IMR-90 (cell line): ENCODE results near the gene P4HA3. TPM values are rescaled to one million over a fixed set of nuclear protein-coding genes. Genes with fewer than 3 reads are reported as not detected.

Experiments
- ATAC-seq: fragments of 200-7000 bp; cut with Tn5 transposase; 2 replicates; pipeline ENCODE4 v1.9.1; 2020; ENCODE audit warnings: low read depth, mild to moderate bottlenecking, moderate library complexity
- BruUV-seq: library from RNA; stranded (reverse); fragments of 400-500 nt; replicated peaks from 2 replicates; lab custom pipeline; 2021; lab: Mats Ljungman, UMichigan
- CTCF ChIA-PET: fragments of 300-600 bp; formaldehyde crosslinking; extraction: SDS; loops from one replicate; lab custom pipeline; 2021; ENCODE audit warnings: antibody characterized with exemption; lab: Yijun Ruan, JAX
- POLR2A ChIA-PET: fragments of 300-600 bp; sonication (Branson Sonifier 250); formaldehyde crosslinking; loops from one replicate; lab custom pipeline; 2022; ENCODE audit warnings: antibody characterized with exemption; ENCODE audit not compliant: unreplicated experiment; lab: Charles Lee
- DNase-seq: peaks from one replicate; pipeline ENCODE4 v3.0.0; 2013
- H2AFZ ChIP-seq: replicated peaks from 2 replicates; pipeline ENCODE3; 2013; ENCODE audit warnings: low read length, mild to moderate bottlenecking; ENCODE audit not compliant: poor library complexity
- H2AK5ac ChIP-seq: 2 replicates; pipeline ENCODE4 v1.6.1; 2013; ENCODE audit warnings: low read depth, low read length, inconsistent platforms
- H2AK9ac ChIP-seq: replicated peaks from 2 replicates; pipeline ENCODE3; 2013; ENCODE audit warnings: mild to moderate bottlenecking, low read depth, low read length, moderate library complexity; ENCODE audit not compliant: poor library complexity
- H2BK120ac ChIP-seq: 2 replicates; pipeline ENCODE4 v1.6.1; 2013; ENCODE audit warnings: low read depth, low read length, inconsistent platforms
- H2BK15ac ChIP-seq: 3 replicates; pipeline ENCODE4 v1.6.1; 2013; ENCODE audit warnings: low read depth, low read length, inconsistent platforms
- H2BK20ac ChIP-seq: 2 replicates; pipeline ENCODE4 v1.6.1; 2013; ENCODE audit warnings: low read depth, mild to moderate bottlenecking, inconsistent platforms, low read length, moderate library complexity
- H2BK5ac ChIP-seq: 2 replicates; pipeline ENCODE4 v1.6.1; 2013; ENCODE audit warnings: mild to moderate bottlenecking, low read depth, low read length, inconsistent platforms; ENCODE audit not compliant: poor library complexity, severe bottlenecking
- H3K14ac ChIP-seq: replicated peaks from 2 replicates; pipeline ENCODE4 v1.6.1; 2013; ENCODE audit warnings: low read depth, low read length, inconsistent platforms
- H3K18ac ChIP-seq: 2 replicates; pipeline ENCODE4 v1.6.1; 2013; ENCODE audit warnings: low read depth, low read length, control low read depth
- H3K23ac ChIP-seq: 2 replicates; pipeline ENCODE4 v1.6.1; 2013; ENCODE audit warnings: low read depth, low read length, inconsistent platforms
- H3K27ac ChIP-seq: 2 replicates; pipeline ENCODE4 v1.5.1; 2013; ENCODE audit warnings: mild to moderate bottlenecking, control low read depth, low read length; ENCODE audit not compliant: insufficient read depth
- H3K27me3 ChIP-seq: 2 replicates; pipeline ENCODE4 v1.6.1; 2013; ENCODE audit warnings: low read length; ENCODE audit not compliant: control insufficient read depth, insufficient read depth
- H3K36me3 ChIP-seq: 2 replicates; pipeline ENCODE4 v1.6.1; 2013; ENCODE audit warnings: low read length, mixed read lengths; ENCODE audit not compliant: control insufficient read depth, insufficient read depth
- H3K4ac ChIP-seq: 2 replicates; pipeline ENCODE4 v1.6.1; 2013; ENCODE audit warnings: low read depth, low read length, inconsistent platforms
- H3K4me1 ChIP-seq: 2 replicates; pipeline ENCODE4 v1.6.1; 2013; ENCODE audit warnings: low read length, mixed read lengths; ENCODE audit not compliant: control insufficient read depth, insufficient read depth
- H3K4me2 ChIP-seq: 2 replicates; pipeline ENCODE4 v1.6.1; 2013; ENCODE audit warnings: low read depth, mild to moderate bottlenecking, control low read depth, low read length, moderate library complexity
- H3K4me3 ChIP-seq: 2 replicates; pipeline ENCODE4 v1.5.1; 2013; ENCODE audit warnings: low read depth, mild to moderate bottlenecking, control low read depth, low read length, moderate library complexity; ENCODE audit not compliant: insufficient read depth
- H3K56ac ChIP-seq: 2 replicates; pipeline ENCODE4 v1.6.1; 2013; ENCODE audit warnings: low read length, inconsistent platforms; ENCODE audit not compliant: insufficient read depth; ENCODE audit errors: extremely low read depth
- H3K79me1 ChIP-seq, 2 experiments: 2 replicates each; pipeline ENCODE4 v1.6.1; 2013; ENCODE audit warnings: low read length in 2 of 2, inconsistent platforms in 1 of 2, low read depth in 1 of 2
- H3K9ac ChIP-seq: 2 replicates; pipeline ENCODE4 v1.6.1; 2013; ENCODE audit warnings: low read depth, low read length, control low read depth
- H3K9me1 ChIP-seq: 2 replicates; pipeline ENCODE4 v1.6.1; 2013; ENCODE audit warnings: low read length, inconsistent platforms; ENCODE audit not compliant: insufficient read depth
- H3K9me3 ChIP-seq: 2 replicates; pipeline ENCODE4 v1.6.1; 2013; ENCODE audit warnings: low read length; ENCODE audit not compliant: control insufficient read depth, insufficient read depth
- H4K20me1 ChIP-seq: 2 replicates; pipeline ENCODE4 v1.6.1; 2013; ENCODE audit warnings: low read length, inconsistent platforms; ENCODE audit not compliant: insufficient read depth
- H4K5ac ChIP-seq: 2 replicates; pipeline ENCODE4 v1.6.1; 2013; ENCODE audit warnings: mild to moderate bottlenecking, low read depth, low read length, control low read depth
- H4K8ac ChIP-seq, 2 experiments: 2 replicates each; pipeline ENCODE4 v1.6.1; 2013; ENCODE audit warnings: low read depth in 2 of 2, low read length in 2 of 2, control low read depth in 1 of 2, inconsistent platforms in 1 of 2
- H4K91ac ChIP-seq: 2 replicates; pipeline ENCODE4 v1.6.1; 2013; ENCODE audit warnings: low read depth, low read length, inconsistent platforms; ENCODE audit not compliant: insufficient read depth
- CTCF ChIP-seq: conservative IDR thresholded peaks from 2 replicates; pipeline ENCODE4 v1.5.1; 2012; ENCODE audit warnings: mild to moderate bottlenecking, low read depth, low read length, improper control_type of control experiment
- ELK1 ChIP-seq: fragments of 150-350 bp; IDR thresholded peaks from 2 replicates; pipeline ENCODE4 v1.6.1; 2016; ENCODE audit warnings: low read depth, mild to moderate bottlenecking, low read length, moderate library complexity, borderline replicate concordance
- FOS ChIP-seq: fragments of 150-350 bp; IDR thresholded peaks from 2 replicates; pipeline ENCODE4 v1.6.1; 2016; ENCODE audit warnings: low read depth, low read length
- POLR2A ChIP-seq: IDR thresholded peaks from 2 replicates; pipeline ENCODE4 v1.6.1; 2012; ENCODE audit warnings: mild to moderate bottlenecking, low read depth, low read length
- RFX5 ChIP-seq: IDR thresholded peaks from 2 replicates; pipeline ENCODE4 v1.8.0; 2012; ENCODE audit warnings: low read depth, mild to moderate bottlenecking, low read length, moderate library complexity
- SMC3 ChIP-seq: fragments of 150-350 bp; IDR thresholded peaks from 2 replicates; pipeline ENCODE4 v1.6.1; 2016; ENCODE audit warnings: low read depth, mild to moderate bottlenecking, antibody characterized with exemption, low read length, moderate library complexity
- WGBS, 2 experiments: methylation state at CpG; one replicate each; pipeline versions ENCODE4 v1.1.5 to v1.1.7; 2013; ENCODE audit warnings: missing lambda C conversion rate in 2 of 2; ENCODE audit not compliant: insufficient read length in 1 of 2; ENCODE audit errors: extremely low coverage in 2 of 2; 5-methylcytosine and 5-hydroxymethylcytosine counted together
- dilution Hi-C: fragments of 300-500 bp; cut with HindIII; formaldehyde crosslinking; loops from one replicate; pipeline ENCODE4 v1.14.3; 2018; ENCODE audit warnings: low sequenced_read_pairs; ENCODE audit not compliant: unreplicated experiment
- in situ Hi-C: fragments of 300-500 bp; cut with MboI; formaldehyde crosslinking; loops from 3 replicates; pipeline ENCODE4 v1.14.3; 2019; ENCODE audit warnings: low sequenced_read_pairs, inconsistent platforms, mixed read lengths
- intact Hi-C: fragments of 100-400 bp; cut with micrococcal nuclease; formaldehyde crosslinking; loops from 2 replicates; pipeline ENCODE4 v1.10.0; 2022
- polyA plus RNA-seq, 3 experiments: library from polyadenylated mRNA; depleted of rRNA; stranded (reverse); fragments of >200 nt; gene quantifications; 2 replicates each; pipeline ENCODE4 v1.2.3, GENCODE V29; 2012; ENCODE audit warnings: low replicate concordance in 1 of 3
- total RNA-seq: library from RNA; depleted of rRNA; stranded (reverse); fragments of >200 nt; gene quantifications from 2 replicates; pipeline ENCODE4 v1.2.3, GENCODE V29; 2012

Gene P4HA3
- total and polyA plus RNA-seq, 2 of the 4 experiments (the other 2 are of a cell fraction) = 2.9 to 5.7 TPM

- TF ChIP-seq ELK1 = no peak
- no peak for TF ChIP-seq FOS
Measured at GRCh38 chr11:74255741-74256375, 55.6 kb downstream of the P4HA3 start (continued).

- Histone ChIP-seq H4K8ac (no peak overlapping the region), H3K14ac (no peak overlapping the region), H3K4me1 (peaks cover 8% of the 10 kb centered on the region), H3K4me3 (no peak overlapping the region), H2BK120ac (no peak overlapping the region), H2AK5ac (no peak overlapping the region), H3K9me1 (peaks cover 3% of the 10 kb centered on the region), H2AK9ac (no peak overlapping the region), H3K4me2 (no peak overlapping the region), H3K9ac (no peak overlapping the region), H2AFZ (no peak overlapping the region), H4K20me1 (no peaks in the 10 kb centered on the region), H3K27me3 (no peaks in the 10 kb centered on the region), H3K56ac (no peak overlapping the region), H3K27ac (no peak overlapping the region), H3K23ac (no peak overlapping the region), H3K4ac (no peak overlapping the region), H3K9me3 (no peaks in the 10 kb centered on the region), H3K18ac (no peak overlapping the region), H2BK15ac (no peak overlapping the region), H3K36me3 (peaks cover 46% of the 10 kb centered on the region), H2BK20ac (no peak overlapping the region), H4K91ac (no peak overlapping the region), H3K79me1 (no peaks in the 10 kb centered on the region; a peak in 1 of 4 replicates), H4K5ac (no peak overlapping the region), H2BK5ac (no peak overlapping the region)
- TF ChIP-seq RFX5 = no peak
- TF ChIP-seq CTCF = no peak
- TF ChIP-seq SMC3 = no peak
- no peak for TF ChIP-seq POLR2A
- DNase-seq (no peak), ATAC-seq (no peak)
- WGBS, 2 experiments = 97% methylated on average over 7 of the region's 8 CpGs; no CpG with 5 or more reads in 1 of the 2 experiments
- in situ Hi-C loops (loop anchor here (10.0 kb wide), 1 partner anchor 481 kb away; the partner anchor contains the start of gene CHRDL2), dilution Hi-C loops (no loop called here), intact Hi-C loops (no loop called here)
- ChIA-PET CTCF (interaction anchor here (0.6 kb wide), 2 partner anchors 190 to 220 kb away, joined by 3 read pairs; no protein-coding TSS in a partner anchor), POLR2A (no interaction called here)
- no TSS peak for BruUV-seq
Measured at GRCh38 chr11:74253361-74253760, 58.1 kb downstream of the P4HA3 start.
